HG03025 (cell line): ENCODE results near the gene RAD51B.
"Not testable (repeated sequence)": the region's sequence is repeated elsewhere in the genome, so short reads cannot be mapped to it uniquely, and the experiment has no call there.

Source experiments
- ATAC-seq: cut with Tn5 transposase; IDR thresholded peaks from one replicate; pipeline ENCODE4 v1.9.1; 2021; ENCODE audit warnings: mild to moderate bottlenecking, moderate library complexity; ENCODE audit not compliant: unreplicated experiment, low FRiP score

The RAD51B gene

DNA sequence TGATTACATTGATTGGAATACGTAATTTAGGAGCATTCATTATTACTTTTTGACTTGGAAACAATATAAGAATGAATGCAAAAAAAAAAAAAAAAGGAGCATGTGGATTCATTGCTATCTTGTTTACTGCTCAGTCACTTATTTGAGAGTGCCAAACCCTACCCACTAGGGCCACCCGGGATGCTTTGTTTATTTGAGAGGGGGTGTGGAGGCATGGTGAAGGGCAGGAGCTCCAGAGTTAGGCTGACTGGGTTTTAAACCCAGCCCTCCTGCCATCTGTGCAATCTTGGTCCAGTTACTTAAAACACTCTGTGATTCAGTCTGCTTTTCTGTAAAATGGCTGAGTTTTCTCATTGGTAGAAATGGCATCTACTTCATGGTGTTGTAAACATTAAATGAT is 195.2 kb downstream of the RAD51B start:
- no peak for ATAC-seq

GRCh38 chr14:68015356-68016254 is 196.0 kb downstream of the RAD51B start:
- no peak for ATAC-seq

DNA sequence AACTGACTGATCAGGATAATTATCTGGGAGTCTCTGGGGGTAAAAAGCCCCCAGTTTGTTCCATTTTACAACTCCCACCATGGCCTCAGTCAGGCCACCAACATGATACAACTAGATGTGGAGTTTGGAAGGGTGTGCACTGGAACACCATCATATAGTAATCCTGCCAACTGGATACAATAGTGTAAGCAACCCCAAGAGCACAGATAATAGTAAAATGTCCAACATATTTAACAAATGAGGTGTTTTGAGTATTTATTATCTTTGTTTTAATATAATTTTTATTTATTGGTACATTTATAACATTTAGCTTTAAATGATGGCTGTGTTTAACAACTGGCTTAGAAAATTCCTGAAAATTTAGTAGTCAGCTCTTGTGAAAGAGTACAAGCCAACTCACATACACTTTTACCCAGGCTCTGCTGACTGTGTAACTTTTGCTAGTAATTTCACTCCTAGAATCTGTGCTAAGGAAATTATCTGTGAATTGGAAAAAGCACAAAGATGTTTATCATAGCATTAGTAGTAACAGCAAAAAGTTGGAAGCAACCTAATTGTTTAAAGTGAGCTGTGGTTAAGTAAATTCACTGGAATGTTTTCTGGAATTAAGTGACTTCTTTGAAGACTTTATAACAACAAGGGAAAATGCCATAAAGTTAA is 196.8 kb downstream of the RAD51B start:
- no peak for ATAC-seq

DNA sequence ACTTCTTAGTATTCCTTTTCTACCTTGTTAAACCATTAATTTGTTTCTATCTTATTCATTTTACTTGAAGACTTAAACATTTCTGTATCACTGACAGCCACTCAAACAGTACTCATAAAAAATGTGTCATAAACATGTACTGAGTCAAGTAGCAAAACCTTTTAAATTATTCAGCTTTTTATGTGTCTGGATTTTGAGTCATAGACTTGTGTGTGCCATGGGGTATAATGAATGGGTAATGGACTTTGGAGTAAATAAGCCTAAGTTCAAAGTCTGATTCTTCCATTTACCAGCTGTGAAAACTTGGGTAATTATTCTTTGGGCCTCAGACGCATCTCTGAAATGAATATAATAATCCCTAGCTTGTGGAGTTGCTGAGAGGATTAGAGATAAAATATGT is 199.0 kb downstream of the RAD51B start:
- no peak for ATAC-seq

- ATAC-seq: no peak
Observed at GRCh38 chr14:68020493-68020892, 200.9 kb downstream of the RAD51B start.

DNA sequence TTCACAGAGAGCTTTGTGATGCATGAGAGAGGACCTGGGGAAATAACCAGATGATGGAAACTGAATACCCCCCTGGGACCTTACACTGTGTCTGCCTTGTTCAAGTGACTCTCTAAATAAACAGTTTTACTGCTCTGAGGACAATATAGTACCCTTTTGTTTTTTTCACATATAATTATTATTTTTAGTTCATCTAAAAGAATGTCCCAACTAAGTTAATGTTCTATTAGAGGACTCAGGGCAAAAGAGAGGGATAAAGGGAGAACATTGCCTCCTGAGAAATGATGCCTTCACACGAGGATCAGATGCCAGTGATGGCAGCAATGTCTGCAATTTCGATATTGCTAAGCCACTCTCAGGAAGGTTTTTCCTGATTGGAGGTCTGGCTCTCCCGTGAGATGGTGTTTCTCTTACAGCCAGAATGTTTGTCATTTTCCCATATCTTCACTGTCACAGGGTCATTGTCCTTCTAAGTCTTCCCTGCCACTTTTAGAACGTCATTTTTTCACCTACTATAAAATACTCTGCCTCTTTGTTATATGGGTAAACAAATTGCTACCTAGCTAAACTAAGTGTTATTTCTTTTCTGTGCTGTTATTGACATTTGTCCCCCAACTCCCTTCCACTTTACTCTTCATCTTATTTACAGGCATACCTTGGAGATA is 201.6 kb downstream of the RAD51B start:
- ATAC-seq: no peak

GRCh38 chr14:68027276-68027675 is 207.7 kb downstream of the RAD51B start:
- no peak for ATAC-seq

- ATAC-seq: no peak
Observed at GRCh38 chr14:68028075-68028474, 208.5 kb downstream of the RAD51B start.

- ATAC-seq: not testable (repeated sequence)
Observed at GRCh38 chr14:68031011-68031410, 211.4 kb downstream of the RAD51B start.

DNA sequence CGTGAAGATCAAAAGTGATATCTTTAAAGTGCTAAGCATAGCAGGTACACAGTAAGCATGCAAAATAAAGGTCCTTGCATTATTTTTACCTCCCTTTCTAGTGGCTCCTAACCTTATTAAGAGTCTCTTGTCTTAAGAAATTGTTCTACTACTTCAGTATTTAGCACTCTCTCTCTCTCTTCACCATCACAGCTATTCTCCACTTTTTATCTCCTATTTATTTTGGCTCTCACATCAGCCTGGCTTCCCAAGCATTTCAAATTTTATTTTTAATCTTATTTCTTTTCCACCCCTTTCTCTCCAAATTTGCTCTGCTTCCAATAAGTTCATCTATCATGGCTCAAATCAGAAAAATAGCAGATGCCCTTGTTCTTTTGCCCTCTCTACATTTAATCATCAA is 212.6 kb downstream of the RAD51B start:
- ATAC-seq: no peak

GRCh38 chr14:68033336-68033932 is 213.9 kb downstream of the RAD51B start:
- ATAC-seq: no peak

GRCh38 chr14:68034896-68035295 is 215.3 kb downstream of the RAD51B start:
- no peak for ATAC-seq

- ATAC-seq: no peak
Observed at GRCh38 chr14:68036202-68036601, 216.6 kb downstream of the RAD51B start.

- ATAC-seq: no peak
Observed at GRCh38 chr14:68039593-68039992, 220.0 kb downstream of the RAD51B start.

DNA sequence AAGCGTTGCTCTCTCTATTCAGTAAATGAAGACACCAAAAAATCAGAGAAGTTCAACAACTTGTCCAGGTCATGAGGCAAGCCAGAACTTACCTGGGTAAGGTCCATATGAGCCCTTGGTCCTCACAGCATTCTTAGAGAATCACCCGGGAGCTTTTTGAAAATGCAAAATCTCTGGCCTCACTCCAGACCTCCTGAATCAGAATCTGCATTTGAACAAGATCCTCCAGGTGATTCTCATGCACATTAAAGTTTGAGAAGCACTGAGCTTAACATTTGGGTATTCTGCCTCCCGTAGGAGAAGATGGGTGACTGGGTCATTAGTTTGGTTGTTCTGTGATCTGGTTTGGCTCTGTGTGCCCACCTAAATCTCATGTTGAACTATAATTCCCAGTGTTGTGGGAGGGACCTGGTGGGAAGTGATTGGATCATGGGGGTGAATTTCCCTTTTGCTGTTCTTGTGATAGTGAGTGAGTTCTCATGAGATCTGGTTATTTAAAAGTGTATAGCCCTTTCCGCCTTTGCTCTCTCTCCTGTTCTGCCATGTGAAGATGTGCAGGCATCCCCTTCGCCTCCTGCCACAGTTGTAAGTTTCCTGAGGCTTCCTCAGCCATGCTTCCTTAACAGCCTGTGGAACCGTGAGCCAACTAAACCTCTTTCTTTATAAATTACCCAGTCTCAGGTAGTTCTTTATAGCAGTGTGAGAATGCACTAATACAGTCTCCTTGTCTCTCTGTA is 221.2 kb downstream of the RAD51B start:
- no peak for ATAC-seq

DNA sequence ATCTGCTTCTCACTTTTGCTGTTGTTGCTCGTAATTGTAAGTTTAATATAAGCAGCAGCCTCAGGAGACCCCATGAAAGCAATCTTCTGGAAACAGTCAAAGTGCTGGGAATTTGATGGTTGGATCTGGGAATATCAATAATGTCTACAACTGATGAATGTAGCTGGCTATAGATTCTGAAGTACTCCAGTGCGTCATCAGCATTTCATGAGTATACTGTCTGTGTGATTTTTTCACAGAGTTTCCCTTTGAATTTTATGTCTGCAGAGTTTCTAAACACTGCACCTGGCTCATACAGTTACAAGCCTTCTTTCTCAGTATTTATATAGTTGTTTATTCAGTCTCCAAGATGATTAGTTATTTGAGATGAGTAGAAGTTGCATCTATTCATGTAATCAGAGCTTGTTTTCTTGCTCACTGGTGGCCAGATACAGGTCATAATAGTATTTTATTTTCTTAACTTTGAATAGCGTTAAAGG is 222.3 kb downstream of the RAD51B start:
- no peak for ATAC-seq

GRCh38 chr14:68042586-68043210 is 223.1 kb downstream of the RAD51B start:
- ATAC-seq: no peak

DNA sequence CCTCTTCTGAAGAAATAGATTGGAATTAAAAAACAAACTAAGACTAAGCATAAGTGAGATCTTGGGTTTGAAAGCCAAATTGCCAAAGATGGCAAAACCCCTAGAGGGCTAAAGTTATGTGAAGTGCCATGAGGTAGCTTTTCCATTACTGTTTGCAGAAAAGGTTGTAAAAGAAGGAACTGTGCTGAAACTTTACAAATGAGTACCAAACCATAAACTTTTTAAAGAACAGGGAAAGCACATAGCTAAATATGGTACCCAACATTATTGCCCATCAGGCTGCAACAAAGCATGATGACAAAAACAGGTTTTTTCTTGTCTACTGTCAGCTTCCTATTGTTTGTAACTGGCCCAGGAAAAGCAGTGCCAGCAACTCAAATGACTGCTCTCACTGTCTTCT is 224.2 kb downstream of the RAD51B start:
- ATAC-seq: no peak

DNA sequence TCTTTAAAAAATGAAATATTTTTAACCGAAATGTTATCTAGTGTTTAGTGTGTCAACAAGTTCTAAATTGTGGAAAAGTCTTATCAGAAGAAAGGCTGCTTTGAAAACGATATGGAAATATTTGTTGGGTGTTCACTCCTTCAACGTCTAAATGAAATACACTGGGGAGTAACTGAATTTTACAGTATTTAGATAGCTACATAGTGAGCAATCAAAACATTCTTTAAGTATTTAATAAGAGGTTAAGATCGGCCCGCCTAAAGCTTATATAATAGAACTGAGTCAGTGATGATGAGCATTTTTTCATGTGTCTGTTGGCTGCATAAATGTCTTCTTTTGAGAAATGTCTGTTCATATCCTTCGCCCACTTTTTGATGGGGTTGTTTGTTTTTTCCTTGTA is 228.3 kb downstream of the RAD51B start:
- no peak for ATAC-seq

DNA sequence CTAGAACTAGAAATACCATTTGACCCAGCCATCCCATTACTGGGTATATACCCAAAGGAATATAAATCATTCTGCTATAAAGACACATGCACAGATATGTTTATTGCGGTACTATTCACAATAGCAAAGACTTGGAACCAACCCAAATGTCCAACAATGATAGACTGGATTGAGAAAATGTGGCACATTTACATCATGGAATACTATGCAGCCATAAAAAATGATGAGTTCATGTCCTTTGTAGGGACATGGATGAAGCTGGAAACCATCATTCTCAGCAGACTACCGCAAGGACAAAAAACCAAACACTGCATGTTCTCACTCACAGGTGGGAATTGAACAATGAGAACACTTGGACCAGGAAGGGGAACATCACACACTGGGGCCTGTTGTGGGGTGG is 229.2 kb downstream of the RAD51B start:
- ATAC-seq: not testable (repeated sequence)
